K562 (cell line): ENCODE data around the gene KCNB1.

Experiments
- ARNT ChIP-seq, 2 experiments: fragments of 450-650 bp; IDR thresholded peaks; 2 replicates each; pipeline ENCODE4 v1.6.1; 2016; ENCODE audit warnings: mild to moderate bottlenecking in 1 of 2
- CTCF ChIP-seq, 3 experiments: IDR thresholded peaks in 2 of 3; conservative IDR thresholded peaks in 1 of 3; 2 replicates each; pipeline ENCODE4 v1.5.1; 2011 to 2012; ENCODE audit warnings: low read length in 3 of 3, mild to moderate bottlenecking in 3 of 3, control low read depth in 2 of 3, improper control_type of control experiment in 1 of 3, inconsistent platforms in 1 of 3, low read depth in 1 of 3, mixed read lengths in 1 of 3, moderate library complexity in 1 of 3; ENCODE audit not compliant: insufficient read depth in 2 of 3
- FOXA1 ChIP-seq: fragments of 450-650 bp; IDR thresholded peaks from 2 replicates; pipeline ENCODE4 v1.6.1; 2016; ENCODE audit warnings: mild to moderate bottlenecking, borderline replicate concordance
- HNRNPL ChIP-seq: fragments of 200-400 bp; formaldehyde crosslinking; IDR thresholded peaks from 2 replicates; pipeline ENCODE4 v1.6.1; 2017; ENCODE audit warnings: low read depth, mild to moderate bottlenecking, low read length
- KLF16 ChIP-seq: IDR thresholded peaks from 2 replicates; pipeline ENCODE4 v1.6.1; 2016; ENCODE audit warnings: antibody characterized with exemption
- MAFG ChIP-seq: fragments of 450-650 bp; conservative IDR thresholded peaks from 2 replicates; pipeline ENCODE4 v1.6.1; 2016; ENCODE audit warnings: missing genetic modification characterization, missing compliant biosample characterization
- NR0B1 ChIP-seq: fragments of 450-650 bp; IDR thresholded peaks from one replicate; pipeline ENCODE4 v1.6.1; 2018; ENCODE audit warnings: mild to moderate bottlenecking, moderate library complexity; ENCODE audit not compliant: partially characterized antibody
- POLR2A ChIP-seq: fragments of 450-650 bp; conservative IDR thresholded peaks from 2 replicates; pipeline ENCODE4 v1.6.1; 2016
- RBM34 ChIP-seq: fragments of 200-400 bp; formaldehyde crosslinking; IDR thresholded peaks from 2 replicates; pipeline ENCODE4 v1.6.1; 2018; ENCODE audit warnings: low read length, borderline replicate concordance; ENCODE audit not compliant: insufficient read depth
- ZNF311 ChIP-seq: fragments of 250-450 bp; sonication (Bioruptor Pico); IDR thresholded peaks from 2 replicates; pipeline ENCODE4 v1.4.0; 2020; ENCODE audit warnings: mild to moderate bottlenecking, moderate library complexity
- ZNF41 ChIP-seq: fragments of 250-450 bp; sonication (Bioruptor Pico); conservative IDR thresholded peaks from 2 replicates; pipeline ENCODE4 v1.4.0; 2020; ENCODE audit warnings: mild to moderate bottlenecking
- TF ChIP-seq, protein P1 (sequence below): fragments of 150-350 bp; conservative IDR thresholded peaks from 2 replicates; pipeline ENCODE4 v1.6.1; 2014; ENCODE audit warnings: low read length

DNA sequence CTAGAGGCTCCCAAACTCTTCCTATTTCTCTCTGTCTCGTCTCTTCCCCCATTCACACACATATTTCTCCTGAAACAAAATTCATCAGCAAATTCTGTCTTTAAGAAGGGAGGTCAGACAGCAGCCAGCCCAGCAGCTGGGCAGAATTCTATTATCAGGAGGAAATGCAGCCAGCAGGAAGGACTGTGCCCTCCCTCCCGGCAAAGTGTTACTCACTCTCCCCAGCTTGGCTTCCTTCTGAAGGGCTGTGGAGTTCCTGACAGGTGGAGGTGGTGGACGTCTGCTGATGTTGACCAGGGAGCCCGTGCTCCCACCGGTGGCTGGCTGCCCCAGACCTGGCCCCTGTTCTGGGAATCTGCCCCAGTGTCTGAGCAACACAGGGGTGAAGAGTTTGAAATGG lies 37.3 kb downstream of the KCNB1 start:
- TF ChIP-seq MAFG (tag) (no peak), KLF16 (no peak), CTCF (IDR thresholded peaks at IDR 0.05 in 2 of 3, conservative IDR thresholded peaks at IDR 0.05 in 1 of 3; ENCODE audit: insufficient read depth in 2 of 3, low read depth in 1 of 3, low read length in 3 of 3) (no peak), FOXA1 (no peak), HNRNPL (no peak), NR0B1 (no peak), ZNF311 (CRISPR knock-in tag) (no peak), RBM34 (no peak), ZNF41 (CRISPR knock-in tag) (no peak), POLR2A (no peak), ARNT (IDR thresholded peaks at IDR 0.05) (no peak)
- TF ChIP-seq, protein P1, sequence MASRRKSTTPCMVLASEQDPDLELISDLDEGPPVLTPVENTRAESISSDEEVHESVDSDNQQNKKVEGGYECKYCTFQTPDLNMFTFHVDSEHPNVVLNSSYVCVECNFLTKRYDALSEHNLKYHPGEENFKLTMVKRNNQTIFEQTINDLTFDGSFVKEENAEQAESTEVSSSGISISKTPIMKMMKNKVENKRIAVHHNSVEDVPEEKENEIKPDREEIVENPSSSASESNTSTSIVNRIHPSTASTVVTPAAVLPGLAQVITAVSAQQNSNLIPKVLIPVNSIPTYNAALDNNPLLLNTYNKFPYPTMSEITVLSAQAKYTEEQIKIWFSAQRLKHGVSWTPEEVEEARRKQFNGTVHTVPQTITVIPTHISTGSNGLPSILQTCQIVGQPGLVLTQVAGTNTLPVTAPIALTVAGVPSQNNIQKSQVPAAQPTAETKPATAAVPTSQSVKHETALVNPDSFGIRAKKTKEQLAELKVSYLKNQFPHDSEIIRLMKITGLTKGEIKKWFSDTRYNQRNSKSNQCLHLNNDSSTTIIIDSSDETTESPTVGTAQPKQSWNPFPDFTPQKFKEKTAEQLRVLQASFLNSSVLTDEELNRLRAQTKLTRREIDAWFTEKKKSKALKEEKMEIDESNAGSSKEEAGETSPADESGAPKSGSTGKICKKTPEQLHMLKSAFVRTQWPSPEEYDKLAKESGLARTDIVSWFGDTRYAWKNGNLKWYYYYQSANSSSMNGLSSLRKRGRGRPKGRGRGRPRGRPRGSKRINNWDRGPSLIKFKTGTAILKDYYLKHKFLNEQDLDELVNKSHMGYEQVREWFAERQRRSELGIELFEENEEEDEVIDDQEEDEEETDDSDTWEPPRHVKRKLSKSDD, result no peak
